ENCODE results near the gene ZC2HC1B. TPM values are rescaled to one million over a fixed set of nuclear protein-coding genes. Genes with fewer than 3 reads are reported as not detected.

Gene ZC2HC1B
- total RNA-seq, 1 donor from 2014 or later = not detected

- H3K27me3 ChIP-seq (ENCODE audit: insufficient read depth, low read length) = no peaks in the 10 kb centered on the region
Measured at GRCh38 chr6:143963158-143963919, 99.1 kb downstream of the ZC2HC1B start.

GRCh38 chr6:143964674-143965081, 100.4 kb downstream of the ZC2HC1B start:
- Histone ChIP-seq H3K27ac (ENCODE audit: low read depth, low read length) (no peak overlapping the region), H2AFZ (ENCODE audit: low read depth, low read length) (no peak overlapping the region), H3K36me3 (ENCODE audit: insufficient read depth, low read length) (no peaks in the 10 kb centered on the region), H3K4me3 (ENCODE audit: insufficient read depth, low read depth, low read length) (no peak overlapping the region), H3K4me2 (ENCODE audit: low read length) (no peak overlapping the region), H3K79me2 (ENCODE audit: insufficient read depth, low read length) (no peaks in the 10 kb centered on the region), H3K4me1 (ENCODE audit: insufficient read depth, low read length) (peaks cover 7% of the 10 kb centered on the region), H3K9ac (ENCODE audit: low read length) (no peak overlapping the region), H3K27me3 (ENCODE audit: insufficient read depth, low read length) (no peaks in the 10 kb centered on the region), H3K9me3 (ENCODE audit: insufficient read depth, low read depth, low read length) (no peaks in the 10 kb centered on the region), H4K20me1 (ENCODE audit: insufficient read depth, low read length) (peaks cover under 1% of the 10 kb centered on the region)
- H3K4me1 Mint-ChIP-seq (ENCODE audit: low read depth, unreplicated experiment) = peaks cover 11% of the 10 kb centered on the region
- DNase-seq (ENCODE audit: low read depth) (no peak), FAIRE-seq (no peak)
- H3K36me3 Mint-ChIP-seq (ENCODE audit: low read depth, unreplicated experiment) = peaks cover 7% of the 10 kb centered on the region
- H3K27ac Mint-ChIP-seq (ENCODE audit: unreplicated experiment) = no peak overlapping the region
- TF ChIP-seq CTCF (IDR thresholded peaks at IDR 0.05; ENCODE audit: insufficient read depth, low read depth, low read length) (no peak), EZH2 (IDR thresholded peaks at IDR 0.05; ENCODE audit: insufficient read depth, low read length) (no peak)
- H3K9me3 Mint-ChIP-seq (ENCODE audit: unreplicated experiment) = peaks cover 4% of the 10 kb centered on the region
- H3K4me3 Mint-ChIP-seq (ENCODE audit: unreplicated experiment) = no peak overlapping the region
- peaks cover 72% of the 10 kb centered on the region for H3K27me3 Mint-ChIP-seq (ENCODE audit: low read depth, unreplicated experiment)

More at GRCh38 chr6:143963158-143963919, 99.1 kb downstream of the ZC2HC1B start:
- Mint-ChIP-seq H3K27ac (ENCODE audit: unreplicated experiment) (no peak overlapping the region), H3K9me3 (ENCODE audit: unreplicated experiment) (peaks cover 4% of the 10 kb centered on the region), H3K27me3 (ENCODE audit: low read depth, unreplicated experiment) (peaks cover 69% of the 10 kb centered on the region), H3K4me1 (ENCODE audit: low read depth, unreplicated experiment) (peaks cover 18% of the 10 kb centered on the region), H3K4me3 (ENCODE audit: unreplicated experiment) (no peak overlapping the region), H3K36me3 (ENCODE audit: low read depth, unreplicated experiment) (peaks cover 7% of the 10 kb centered on the region)
- Histone ChIP-seq H3K79me2 (ENCODE audit: insufficient read depth, low read length) (no peaks in the 10 kb centered on the region), H3K36me3 (ENCODE audit: insufficient read depth, low read length) (no peaks in the 10 kb centered on the region), H3K4me3 (ENCODE audit: insufficient read depth, low read depth, low read length) (no peak overlapping the region), H2AFZ (ENCODE audit: low read depth, low read length) (no peak overlapping the region), H3K4me1 (ENCODE audit: insufficient read depth, low read length) (peaks cover 7% of the 10 kb centered on the region), H3K9ac (ENCODE audit: low read length) (no peak overlapping the region), H3K9me3 (ENCODE audit: insufficient read depth, low read depth, low read length) (no peaks in the 10 kb centered on the region), H3K27ac (ENCODE audit: low read depth, low read length) (no peak overlapping the region), H3K4me2 (ENCODE audit: low read length) (no peak overlapping the region), H4K20me1 (ENCODE audit: insufficient read depth, low read length) (no peaks in the 10 kb centered on the region)
- TF ChIP-seq EZH2 (IDR thresholded peaks at IDR 0.05; ENCODE audit: insufficient read depth, low read length) (no peak), CTCF (IDR thresholded peaks at IDR 0.05; ENCODE audit: insufficient read depth, low read depth, low read length) (no peak)
- FAIRE-seq (no peak), DNase-seq (ENCODE audit: low read depth) (no peak)
